ENCODE data around the gene HDAC4. TPM values are rescaled to one million over a fixed set of nuclear protein-coding genes. Genes with fewer than 3 reads are reported as not detected.

The HDAC4 gene
- total and polyA plus RNA-seq, 2 of the 4 experiments (the other 2 are of a cell fraction) = 4.1 to 7.2 TPM

DNA sequence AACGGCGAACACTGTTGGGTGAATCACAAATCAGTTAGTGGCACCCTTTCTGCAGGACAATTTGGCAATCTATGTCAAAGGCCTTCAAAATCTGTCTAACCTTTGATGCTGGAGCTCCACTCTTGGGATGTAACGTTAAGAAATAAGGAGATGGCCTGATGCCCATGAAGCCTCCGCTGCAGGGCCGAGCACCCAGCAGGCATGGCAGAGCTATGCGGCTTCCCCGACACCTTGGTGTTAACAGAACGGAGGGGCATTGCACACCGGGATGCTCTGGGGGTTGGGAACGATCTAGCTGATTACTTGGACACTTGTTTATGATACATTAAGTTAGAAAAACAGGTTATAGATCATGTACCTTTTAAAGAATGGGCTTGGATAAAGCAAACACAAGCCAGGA is 265.3 kb downstream of the HDAC4 start:
- WGBS, 2 experiments (ENCODE audit: extremely low coverage in 2 of 2, insufficient read length in 1 of 2) = 98% methylated on average over 6 of the region's 10 CpGs; no CpG with 5 or more reads in 1 of the 2 experiments
- in situ Hi-C loops (cut with MboI; ENCODE audit: low sequenced_read_pairs) (loop anchor here (25.0 kb wide), 1 partner anchor 852 kb away; no protein-coding TSS in a partner anchor), intact Hi-C loops (cut with micrococcal nuclease) (no loop called here), dilution Hi-C loops (cut with HindIII; ENCODE audit: low sequenced_read_pairs, unreplicated experiment) (no loop called here)
- no peaks in the 10 kb centered on the region for H3K79me1 ChIP-seq (ENCODE audit: low read depth in 1 of 2, low read length in 2 of 2)
- H3K4ac ChIP-seq (ENCODE audit: low read depth, low read length) = no peak overlapping the region
- no peak overlapping the region for H2BK120ac ChIP-seq (ENCODE audit: low read depth, low read length)
- POLR2A ChIA-PET (ENCODE audit: unreplicated experiment) = no interaction called here
- no peak for ATAC-seq (ENCODE audit: low read depth)
- DNase-seq = no peak
- no peaks in the 10 kb centered on the region for H3K9me3 ChIP-seq (ENCODE audit: control insufficient read depth, insufficient read depth, low read length)
- H4K5ac ChIP-seq (ENCODE audit: low read depth, low read length) = no peak overlapping the region
- no peak overlapping the region for H4K8ac ChIP-seq (ENCODE audit: low read depth in 2 of 2, low read length in 2 of 2)
- H3K4me2 ChIP-seq (ENCODE audit: low read depth, low read length) = no peak overlapping the region
- H3K9me1 ChIP-seq (ENCODE audit: insufficient read depth, low read length) = no peaks in the 10 kb centered on the region
- no peak overlapping the region for H3K9ac ChIP-seq (ENCODE audit: low read depth, low read length)
- no peak overlapping the region for H3K4me3 ChIP-seq (ENCODE audit: insufficient read depth, low read depth, low read length)
- no peak overlapping the region for H3K18ac ChIP-seq (ENCODE audit: low read depth, low read length)
- H3K14ac ChIP-seq (replicated peaks; ENCODE audit: low read depth, low read length) = no peak overlapping the region
- no peak overlapping the region for H2AK9ac ChIP-seq (replicated peaks; ENCODE audit: low read depth, low read length, poor library complexity)
- no peak overlapping the region for H2BK15ac ChIP-seq (ENCODE audit: low read depth, low read length)
- H3K4me1 ChIP-seq (ENCODE audit: control insufficient read depth, insufficient read depth, low read length) = no peaks in the 10 kb centered on the region
- H3K56ac ChIP-seq (ENCODE audit: extremely low read depth, insufficient read depth, low read length) = no peak overlapping the region
- CTCF ChIA-PET = interaction anchor here (1.0 kb wide), 1 partner anchor 9 kb away, joined by 3 read pairs; no protein-coding TSS in a partner anchor
- TF ChIP-seq RAD21 (IDR thresholded peaks at IDR 0.05; ENCODE audit: low read length) = no peak
- no peak for TF ChIP-seq SMC3 (IDR thresholded peaks at IDR 0.05; ENCODE audit: low read depth, low read length)
- no peak for TF ChIP-seq POLR2A (IDR thresholded peaks at IDR 0.05; ENCODE audit: low read depth, low read length)
- TF ChIP-seq BHLHE40 (IDR thresholded peaks at IDR 0.05; ENCODE audit: low read depth, low read length) = no peak
- no peak for TF ChIP-seq RFX5 (IDR thresholded peaks at IDR 0.05; ENCODE audit: low read depth, low read length)
- no peak for TF ChIP-seq MAZ (IDR thresholded peaks at IDR 0.05; ENCODE audit: borderline replicate concordance, low read depth, low read length)
- no peak for TF ChIP-seq MAFK (IDR thresholded peaks at IDR 0.05; ENCODE audit: low read depth, low read length)
- TF ChIP-seq, protein P1, sequence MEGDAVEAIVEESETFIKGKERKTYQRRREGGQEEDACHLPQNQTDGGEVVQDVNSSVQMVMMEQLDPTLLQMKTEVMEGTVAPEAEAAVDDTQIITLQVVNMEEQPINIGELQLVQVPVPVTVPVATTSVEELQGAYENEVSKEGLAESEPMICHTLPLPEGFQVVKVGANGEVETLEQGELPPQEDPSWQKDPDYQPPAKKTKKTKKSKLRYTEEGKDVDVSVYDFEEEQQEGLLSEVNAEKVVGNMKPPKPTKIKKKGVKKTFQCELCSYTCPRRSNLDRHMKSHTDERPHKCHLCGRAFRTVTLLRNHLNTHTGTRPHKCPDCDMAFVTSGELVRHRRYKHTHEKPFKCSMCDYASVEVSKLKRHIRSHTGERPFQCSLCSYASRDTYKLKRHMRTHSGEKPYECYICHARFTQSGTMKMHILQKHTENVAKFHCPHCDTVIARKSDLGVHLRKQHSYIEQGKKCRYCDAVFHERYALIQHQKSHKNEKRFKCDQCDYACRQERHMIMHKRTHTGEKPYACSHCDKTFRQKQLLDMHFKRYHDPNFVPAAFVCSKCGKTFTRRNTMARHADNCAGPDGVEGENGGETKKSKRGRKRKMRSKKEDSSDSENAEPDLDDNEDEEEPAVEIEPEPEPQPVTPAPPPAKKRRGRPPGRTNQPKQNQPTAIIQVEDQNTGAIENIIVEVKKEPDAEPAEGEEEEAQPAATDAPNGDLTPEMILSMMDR (conservative IDR thresholded peaks at IDR 0.05; ENCODE audit: low read depth, low read length) = no peak
- TF ChIP-seq RCOR1 (IDR thresholded peaks at IDR 0.05; ENCODE audit: insufficient replicate concordance, low read length) = no peak
- no peak for TF ChIP-seq CEBPB (IDR thresholded peaks at IDR 0.05; ENCODE audit: low read depth, low read length)
- no peak for TF ChIP-seq NFE2L2 (IDR thresholded peaks at IDR 0.05; ENCODE audit: low read depth, low read length)
- TF ChIP-seq CHD1 (IDR thresholded peaks at IDR 0.05; ENCODE audit: low read depth, low read length) = no peak
- no peak for TF ChIP-seq FOS (IDR thresholded peaks at IDR 0.05; ENCODE audit: low read depth, low read length)
- TF ChIP-seq MXI1 (IDR thresholded peaks at IDR 0.05; ENCODE audit: borderline replicate concordance, low read depth, low read length) = no peak
- TF ChIP-seq, protein P2, sequence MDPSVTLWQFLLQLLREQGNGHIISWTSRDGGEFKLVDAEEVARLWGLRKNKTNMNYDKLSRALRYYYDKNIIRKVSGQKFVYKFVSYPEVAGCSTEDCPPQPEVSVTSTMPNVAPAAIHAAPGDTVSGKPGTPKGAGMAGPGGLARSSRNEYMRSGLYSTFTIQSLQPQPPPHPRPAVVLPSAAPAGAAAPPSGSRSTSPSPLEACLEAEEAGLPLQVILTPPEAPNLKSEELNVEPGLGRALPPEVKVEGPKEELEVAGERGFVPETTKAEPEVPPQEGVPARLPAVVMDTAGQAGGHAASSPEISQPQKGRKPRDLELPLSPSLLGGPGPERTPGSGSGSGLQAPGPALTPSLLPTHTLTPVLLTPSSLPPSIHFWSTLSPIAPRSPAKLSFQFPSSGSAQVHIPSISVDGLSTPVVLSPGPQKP (IDR thresholded peaks at IDR 0.05; ENCODE audit: borderline replicate concordance, low read depth, low read length) = no peak
- TF ChIP-seq, protein P3, sequence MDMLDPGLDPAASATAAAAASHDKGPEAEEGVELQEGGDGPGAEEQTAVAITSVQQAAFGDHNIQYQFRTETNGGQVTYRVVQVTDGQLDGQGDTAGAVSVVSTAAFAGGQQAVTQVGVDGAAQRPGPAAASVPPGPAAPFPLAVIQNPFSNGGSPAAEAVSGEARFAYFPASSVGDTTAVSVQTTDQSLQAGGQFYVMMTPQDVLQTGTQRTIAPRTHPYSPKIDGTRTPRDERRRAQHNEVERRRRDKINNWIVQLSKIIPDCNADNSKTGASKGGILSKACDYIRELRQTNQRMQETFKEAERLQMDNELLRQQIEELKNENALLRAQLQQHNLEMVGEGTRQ (IDR thresholded peaks at IDR 0.05; ENCODE audit: low read depth, low read length) = no peak
- no TSS peak for BruUV-seq (replicated peaks)
- H2AK5ac ChIP-seq (ENCODE audit: low read depth, low read length) = no peak overlapping the region
- no peak overlapping the region for H3K23ac ChIP-seq (ENCODE audit: low read depth, low read length)
- no peak overlapping the region for H3K27ac ChIP-seq (ENCODE audit: insufficient read depth, low read length)
- peaks cover 69% of the 10 kb centered on the region for H3K36me3 ChIP-seq (ENCODE audit: control insufficient read depth, insufficient read depth, low read length)
- H4K20me1 ChIP-seq (ENCODE audit: insufficient read depth, low read length) = no peaks in the 10 kb centered on the region; the same call in 1 of the 2 replicates
- H2BK5ac ChIP-seq (ENCODE audit: low read depth, low read length, poor library complexity, severe bottlenecking) = no peak overlapping the region
- no peak overlapping the region for H4K91ac ChIP-seq (ENCODE audit: insufficient read depth, low read depth, low read length)
- H3K27me3 ChIP-seq (ENCODE audit: control insufficient read depth, insufficient read depth, low read length) = no peaks in the 10 kb centered on the region
- H2BK20ac ChIP-seq (ENCODE audit: low read depth, low read length) = no peak overlapping the region
- H2AFZ ChIP-seq (replicated peaks; ENCODE audit: low read length, poor library complexity) = no peak overlapping the region

Measured in IMR-90 (cell line).